ENCODE measurements around the gene XIRP2.

The XIRP2 gene, protein sequence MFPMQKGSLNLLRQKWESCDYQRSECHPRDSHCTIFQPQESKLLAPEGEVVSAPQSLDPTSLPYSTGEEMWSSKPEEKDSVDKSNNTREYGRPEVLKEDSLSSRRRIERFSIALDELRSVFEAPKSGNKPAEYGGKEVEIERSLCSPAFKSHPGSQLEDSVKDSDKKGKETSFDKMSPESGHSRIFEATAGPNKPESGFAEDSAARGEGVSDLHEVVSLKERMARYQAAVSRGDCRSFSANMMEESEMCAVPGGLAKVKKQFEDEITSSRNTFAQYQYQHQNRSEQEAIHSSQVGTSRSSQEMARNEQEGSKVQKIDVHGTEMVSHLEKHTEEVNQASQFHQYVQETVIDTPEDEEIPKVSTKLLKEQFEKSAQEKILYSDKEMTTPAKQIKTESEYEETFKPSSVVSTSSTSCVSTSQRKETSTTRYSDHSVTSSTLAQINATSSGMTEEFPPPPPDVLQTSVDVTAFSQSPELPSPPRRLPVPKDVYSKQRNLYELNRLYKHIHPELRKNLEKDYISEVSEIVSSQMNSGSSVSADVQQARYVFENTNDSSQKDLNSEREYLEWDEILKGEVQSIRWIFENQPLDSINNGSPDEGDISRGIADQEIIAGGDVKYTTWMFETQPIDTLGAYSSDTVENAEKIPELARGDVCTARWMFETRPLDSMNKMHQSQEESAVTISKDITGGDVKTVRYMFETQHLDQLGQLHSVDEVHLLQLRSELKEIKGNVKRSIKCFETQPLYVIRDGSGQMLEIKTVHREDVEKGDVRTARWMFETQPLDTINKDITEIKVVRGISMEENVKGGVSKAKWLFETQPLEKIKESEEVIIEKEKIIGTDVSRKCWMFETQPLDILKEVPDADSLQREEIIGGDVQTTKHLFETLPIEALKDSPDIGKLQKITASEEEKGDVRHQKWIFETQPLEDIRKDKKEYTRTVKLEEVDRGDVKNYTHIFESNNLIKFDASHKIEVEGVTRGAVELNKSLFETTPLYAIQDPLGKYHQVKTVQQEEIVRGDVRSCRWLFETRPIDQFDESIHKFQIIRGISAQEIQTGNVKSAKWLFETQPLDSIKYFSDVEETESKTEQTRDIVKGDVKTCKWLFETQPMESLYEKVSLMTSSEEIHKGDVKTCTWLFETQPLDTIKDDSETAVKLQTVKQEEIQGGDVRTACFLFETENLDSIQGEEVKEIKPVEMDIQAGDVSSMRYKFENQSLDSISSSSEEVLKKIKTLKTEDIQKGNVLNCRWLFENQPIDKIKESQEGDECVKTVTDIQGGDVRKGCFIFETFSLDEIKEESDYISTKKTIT (N-terminal part only)

DNA sequence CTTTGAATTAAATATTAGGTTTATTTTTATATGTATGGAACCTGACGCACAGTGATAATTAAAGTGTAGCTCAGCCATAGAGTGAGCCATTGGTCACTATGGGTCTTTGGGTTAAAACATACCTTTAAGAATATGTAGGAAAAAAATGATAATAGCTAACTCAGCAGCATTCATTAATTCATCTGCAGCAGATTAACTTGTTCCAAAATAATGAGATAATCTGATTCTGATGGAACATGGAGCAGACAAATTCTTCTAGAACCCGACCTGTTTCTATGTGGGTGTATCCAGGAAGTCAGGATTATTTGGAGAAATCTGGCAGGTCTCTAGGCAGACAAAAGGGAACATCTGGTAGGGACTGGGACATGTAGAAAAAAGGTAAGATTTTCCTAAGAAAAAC is at the start of gene XIRP2:
Gene XIRP2, plus strand, starts transcription at position 301 of the 400 bp plus-strand sequence. CDS start 15,003 bp downstream, outside the sequence.
- no peak for DNase-seq

DNA sequence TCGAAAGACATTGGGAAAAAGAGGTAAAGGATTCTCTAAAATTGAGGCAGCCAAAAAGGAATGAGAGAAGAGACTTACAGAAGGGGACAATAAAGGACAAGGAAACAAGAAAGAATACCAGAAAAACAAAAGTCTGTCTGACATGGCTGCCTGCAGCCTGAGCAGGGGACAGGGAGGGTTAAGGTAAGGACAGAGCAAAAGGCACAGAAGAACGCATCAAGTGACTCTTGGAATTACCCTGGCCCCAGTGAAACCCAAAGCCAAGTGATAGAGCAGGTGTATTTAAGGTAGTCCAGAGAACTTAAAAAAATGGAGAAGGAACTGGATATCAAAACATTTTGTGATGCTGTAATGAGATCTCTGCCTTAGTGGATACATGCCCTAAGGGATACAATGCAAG is 47.1 kb upstream of the XIRP2 start:
- no peak for DNase-seq

DNA sequence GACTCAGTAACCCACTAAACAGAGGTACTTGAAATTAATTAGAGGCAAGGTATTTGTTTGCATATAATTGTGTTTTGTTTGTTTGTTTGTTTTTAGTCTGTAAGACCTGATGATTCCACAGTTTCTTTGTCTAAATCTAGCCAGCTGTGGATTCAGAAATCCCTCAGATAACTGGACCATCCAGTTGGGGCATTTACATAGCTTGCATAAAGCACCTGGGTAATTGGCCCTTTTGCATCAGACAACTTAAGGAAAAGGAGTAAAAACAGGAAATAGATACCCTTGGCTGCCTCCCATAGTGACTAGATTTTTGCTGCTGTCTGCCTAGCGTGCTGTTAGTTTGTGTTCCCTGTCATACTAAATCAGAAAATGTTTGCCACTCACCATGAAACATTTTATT is 46.6 kb upstream of the XIRP2 start:
- no peak for DNase-seq

DNA sequence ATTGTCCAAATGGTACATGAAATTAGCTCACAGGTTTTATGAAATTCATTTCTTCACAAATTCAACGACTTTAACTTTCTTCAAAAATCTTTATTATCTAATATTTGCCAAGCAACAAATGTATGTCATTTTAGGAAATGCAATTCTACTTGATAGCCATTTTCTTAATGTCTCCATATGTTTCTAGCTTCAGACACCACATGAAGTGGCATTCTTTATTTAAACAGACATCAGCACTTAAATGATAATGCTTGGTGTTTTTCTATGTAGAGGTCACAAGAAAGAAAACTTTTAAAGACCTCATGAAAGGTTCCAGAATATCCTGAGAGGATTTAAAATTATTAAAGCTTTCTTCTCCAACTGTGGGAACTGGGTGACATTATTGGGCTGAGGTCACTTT is 44.2 kb upstream of the XIRP2 start:
- DNase-seq = no peak

DNA sequence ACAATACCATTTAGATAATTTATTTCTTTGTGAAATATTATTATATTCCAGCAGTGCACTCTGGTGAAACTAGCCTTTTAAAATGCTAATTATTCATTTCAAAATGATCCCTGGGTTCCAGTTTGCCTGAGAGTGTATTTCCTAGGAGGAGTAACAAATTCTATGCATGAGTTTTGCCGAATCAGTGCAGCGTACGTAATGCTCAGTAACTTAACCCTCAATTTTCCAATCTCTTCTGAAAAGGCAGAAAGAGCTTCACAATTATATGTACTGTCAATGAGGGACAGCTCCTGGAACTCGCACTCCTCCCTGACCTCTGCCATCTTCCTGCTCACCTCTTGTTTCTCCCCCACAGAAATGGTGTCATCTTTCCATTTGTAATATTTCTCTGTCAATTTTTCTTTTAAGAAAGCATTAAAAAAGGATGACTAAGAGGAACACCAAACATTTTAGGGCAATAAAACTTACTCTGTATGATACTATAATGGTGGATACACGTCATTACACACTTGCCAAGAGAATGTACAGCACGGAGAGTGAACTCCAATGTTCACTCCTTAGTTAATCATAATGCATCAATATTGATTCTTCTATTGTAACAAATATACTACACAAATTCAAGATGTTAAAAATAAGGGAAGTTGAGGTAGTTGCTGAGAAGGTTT is 25.7 kb upstream of the XIRP2 start:
- DNase-seq = no peak

DNA sequence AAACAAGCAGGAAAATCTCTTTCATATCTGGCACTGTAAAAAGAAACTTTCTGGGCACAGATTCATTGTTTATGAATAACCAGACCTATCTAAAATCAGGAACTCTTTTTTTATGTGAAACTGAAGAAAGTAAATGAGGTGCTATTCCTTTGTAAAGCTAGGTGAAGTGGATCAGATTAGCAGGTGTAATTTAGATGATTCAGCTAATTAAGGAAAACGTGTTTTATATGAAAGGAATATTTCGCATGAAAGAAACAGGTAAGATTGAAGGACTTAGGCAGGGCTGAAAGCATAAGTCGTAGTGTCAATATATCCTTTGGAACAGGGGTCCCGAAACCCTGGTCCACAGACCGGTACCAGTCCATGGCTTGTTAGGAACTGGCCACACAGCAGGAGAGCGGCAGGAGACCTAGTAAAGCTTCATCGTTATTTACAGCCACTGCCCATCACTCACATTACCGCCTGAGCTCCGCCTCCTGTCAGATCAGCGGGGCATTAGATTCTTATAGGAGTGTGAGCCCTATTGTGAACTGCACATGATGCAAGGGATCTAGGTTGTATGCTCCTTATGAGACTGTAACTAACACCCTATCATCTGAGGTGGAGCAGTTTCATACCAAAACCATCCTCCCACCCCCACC is 20.3 kb upstream of the XIRP2 start:
- DNase-seq = no peak

DNA sequence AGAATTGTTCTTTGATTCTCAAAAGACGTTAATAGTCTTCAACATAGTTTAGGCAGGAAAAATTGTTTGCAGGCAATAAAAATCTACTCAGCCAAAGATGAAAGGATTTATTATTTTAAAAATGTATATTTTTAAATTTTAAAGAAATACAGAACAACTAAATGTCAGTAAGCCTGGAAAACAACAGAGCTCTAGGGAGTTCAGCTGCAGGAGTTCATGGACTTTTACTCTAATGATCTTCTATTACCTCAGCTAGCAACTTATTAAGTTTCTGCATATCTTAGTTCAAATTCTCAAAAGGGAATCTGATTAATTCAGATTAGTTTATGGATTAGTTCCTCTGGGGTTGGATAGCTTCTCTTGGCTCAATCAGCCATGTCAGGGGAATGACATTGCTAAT is 17.9 kb upstream of the XIRP2 start:
- DNase-seq = no peak

DNA sequence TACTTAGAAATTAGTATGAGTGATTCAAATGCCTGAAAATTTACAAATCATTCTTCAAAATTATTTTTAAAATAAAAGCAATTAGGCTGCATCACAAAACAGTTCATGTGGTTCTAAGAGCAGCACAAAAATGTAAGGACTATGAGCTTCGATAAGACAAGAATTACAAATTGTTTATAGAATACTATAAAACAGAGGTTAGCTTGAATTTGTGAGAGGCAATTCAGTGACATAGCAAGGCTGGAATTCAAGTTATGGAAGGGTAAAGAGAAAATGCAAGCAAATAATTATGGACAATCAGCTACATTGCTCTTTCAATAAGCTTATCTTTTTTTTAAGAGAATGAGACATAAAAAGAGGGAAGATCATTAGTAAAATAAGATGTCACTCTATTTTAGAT is 7.1 kb upstream of the XIRP2 start:
- no peak for DNase-seq

DNA sequence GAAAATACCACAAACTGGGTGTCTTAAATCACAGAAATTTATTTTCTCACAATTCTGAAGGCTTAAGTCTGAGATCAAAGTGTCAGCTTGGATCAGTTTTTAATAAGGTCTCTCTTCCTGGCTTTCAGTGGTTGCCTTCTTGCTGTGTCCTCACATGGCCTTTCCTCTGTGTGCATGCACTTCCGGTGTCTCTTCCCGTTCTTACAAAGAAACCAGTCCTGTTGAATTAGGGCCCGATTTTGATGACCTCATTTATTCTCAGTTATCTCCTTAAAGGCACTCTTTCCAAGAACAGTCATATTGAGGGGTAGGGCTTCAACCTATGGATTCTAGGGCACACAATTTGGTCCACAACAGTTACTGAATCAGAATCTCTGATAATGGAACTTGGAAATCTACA is 5.4 kb upstream of the XIRP2 start:
- no peak for DNase-seq

DNA sequence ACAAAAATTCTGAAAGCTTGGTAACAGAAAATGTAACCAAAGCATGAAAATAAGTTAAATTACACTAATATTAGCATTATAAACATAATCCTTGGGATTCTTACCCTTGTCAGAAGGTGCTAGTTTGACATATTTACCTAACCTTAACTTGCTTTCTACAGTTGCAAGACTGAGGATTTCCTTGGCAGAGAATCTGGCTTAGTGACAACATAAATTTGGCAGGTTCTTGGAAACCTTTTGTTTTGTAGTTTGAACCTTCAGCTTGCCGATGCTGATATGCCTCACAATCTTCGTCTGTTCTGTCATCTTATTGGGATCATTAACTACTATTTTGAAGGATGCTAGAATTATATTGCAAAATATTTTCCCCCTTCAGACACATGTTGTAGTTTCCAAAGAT is 3.4 kb downstream of the XIRP2 start:
- DNase-seq = no peak

DNA sequence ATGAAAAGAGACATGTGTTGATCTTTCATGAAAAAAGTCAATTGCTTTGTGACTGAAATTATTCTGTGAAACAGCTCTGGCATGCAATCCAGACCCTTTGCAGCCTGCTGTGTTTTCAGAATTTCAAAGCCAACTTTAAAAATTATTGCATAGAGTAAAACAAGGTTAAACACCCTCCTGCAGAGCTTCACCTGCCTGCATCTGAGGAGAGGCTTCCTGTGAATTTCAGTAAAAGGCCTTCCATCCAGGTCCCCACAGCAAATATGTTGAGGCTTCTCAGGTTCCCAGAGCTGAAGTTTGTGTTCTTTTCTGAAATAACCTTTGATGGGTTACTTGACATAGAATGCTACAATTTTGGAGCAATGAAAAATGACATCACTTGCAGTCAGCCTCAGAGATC is 4.1 kb downstream of the XIRP2 start:
- DNase-seq = no peak

DNA sequence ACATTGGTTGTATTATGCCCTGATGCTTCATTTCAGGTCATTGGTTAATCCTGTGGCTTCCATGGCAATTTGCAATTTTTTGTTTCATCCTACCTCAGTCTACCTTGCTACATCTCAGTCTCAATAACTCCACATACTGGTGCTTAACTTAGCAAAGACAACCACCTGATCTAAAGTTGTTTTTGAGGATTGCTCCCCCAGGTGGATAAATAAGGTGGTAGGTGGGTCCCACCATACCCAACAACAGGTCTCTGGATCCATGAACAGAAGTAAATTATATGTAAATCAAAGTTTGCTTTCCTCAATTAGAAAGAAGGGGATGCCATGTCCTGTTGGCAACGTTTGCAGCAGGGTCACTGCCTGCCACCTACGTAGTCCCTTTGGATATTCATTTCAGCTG is 7.0 kb downstream of the XIRP2 start:
- DNase-seq = no peak

DNA sequence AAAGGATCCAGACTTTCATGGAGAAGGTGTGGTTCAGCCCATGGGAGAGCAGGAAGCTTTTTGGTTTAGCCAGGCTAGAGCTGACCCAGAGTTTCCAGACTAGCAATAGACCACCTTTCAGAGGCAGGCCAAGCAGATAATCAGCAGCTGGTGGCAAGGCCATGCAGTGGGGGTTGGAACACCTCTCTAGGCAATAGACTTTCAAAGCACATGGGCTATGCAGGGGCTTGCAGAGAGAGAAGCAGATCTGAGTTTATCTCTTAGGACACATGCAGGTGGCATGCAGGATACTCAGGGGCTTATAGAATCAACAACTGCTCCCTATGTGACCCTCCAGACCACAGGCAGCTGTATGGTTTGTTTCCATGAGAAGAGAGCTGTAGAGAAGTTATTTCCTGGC is 9.4 kb downstream of the XIRP2 start:
- DNase-seq = no peak

DNA sequence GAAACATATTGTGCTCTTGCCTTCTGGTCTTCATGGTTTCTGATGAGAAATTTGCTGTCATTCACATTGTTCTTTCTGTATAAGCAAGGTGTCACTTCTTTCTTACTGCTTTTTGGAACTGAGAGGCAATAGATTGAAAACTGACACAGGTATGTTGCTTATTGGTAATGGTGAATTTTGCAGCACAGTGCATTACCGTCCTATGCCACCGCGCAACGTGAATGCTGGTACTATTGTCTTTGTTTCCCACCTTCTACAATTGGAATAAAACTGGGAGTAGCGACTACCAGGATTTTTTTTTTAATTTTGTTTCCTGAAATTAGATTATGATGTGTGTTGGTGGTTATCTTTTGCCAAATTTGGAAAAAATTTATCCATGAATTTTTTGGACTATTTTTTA is 11.4 kb downstream of the XIRP2 start:
- no peak for DNase-seq

DNA sequence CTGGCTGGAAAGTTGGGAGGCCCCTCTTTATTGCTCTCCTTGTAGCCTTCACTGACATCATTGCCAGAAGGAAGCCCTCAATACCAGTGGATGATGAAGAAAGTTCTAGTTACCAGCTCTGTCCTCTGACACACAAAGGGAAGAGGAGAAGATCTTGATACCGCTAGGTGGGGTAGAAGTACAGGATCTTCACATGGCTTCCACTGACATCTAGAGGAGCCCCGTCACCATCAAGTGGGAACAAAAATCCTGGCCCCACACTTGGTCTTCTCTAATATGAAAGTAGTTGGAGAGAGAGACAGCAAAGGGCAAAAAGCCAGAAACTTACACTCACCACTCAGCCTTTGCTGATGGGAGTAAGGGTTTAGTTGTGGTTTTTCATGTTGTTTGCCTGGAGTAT is 12.4 kb downstream of the XIRP2 start:
- DNase-seq = no peak

DNA sequence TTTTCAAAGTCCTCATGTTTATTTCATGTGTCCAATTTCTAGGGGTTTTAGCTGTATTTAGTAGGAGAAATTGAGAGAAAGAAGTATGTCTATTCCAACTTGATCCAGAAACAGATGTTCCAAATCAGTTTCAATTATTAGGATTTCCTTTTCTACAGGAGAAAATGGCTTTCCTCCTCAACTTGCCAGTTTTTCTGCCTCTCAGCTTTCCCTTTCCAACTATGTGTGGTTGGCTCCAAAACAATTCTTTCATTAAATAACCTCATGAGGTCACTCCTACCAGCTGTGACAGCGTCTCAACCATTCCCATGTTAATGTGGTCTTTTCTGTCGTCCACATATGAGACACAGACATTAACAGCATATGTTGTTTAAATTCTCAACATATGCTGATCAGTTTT is 13.1 kb downstream of the XIRP2 start:
- DNase-seq = no peak

DNA sequence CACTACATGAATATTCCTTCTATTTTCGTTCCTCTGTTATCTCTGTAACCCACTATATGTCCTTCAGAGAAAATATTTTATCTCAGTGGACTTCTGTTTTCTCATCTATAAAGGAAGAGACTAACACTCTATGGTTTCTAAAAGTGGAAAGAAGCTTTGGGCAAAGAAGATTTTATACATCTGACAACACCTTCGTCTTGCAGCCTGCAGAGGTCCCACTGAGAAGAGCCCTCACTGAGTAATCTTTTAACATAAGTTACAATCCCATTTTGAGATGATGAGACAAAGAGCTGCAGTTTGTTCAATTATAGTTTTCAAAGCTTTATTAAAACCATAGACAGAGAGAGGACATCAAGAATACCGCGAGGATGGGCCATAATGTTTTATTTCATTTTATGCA is 28.7 kb downstream of the XIRP2 start:
- no peak for DNase-seq

DNA sequence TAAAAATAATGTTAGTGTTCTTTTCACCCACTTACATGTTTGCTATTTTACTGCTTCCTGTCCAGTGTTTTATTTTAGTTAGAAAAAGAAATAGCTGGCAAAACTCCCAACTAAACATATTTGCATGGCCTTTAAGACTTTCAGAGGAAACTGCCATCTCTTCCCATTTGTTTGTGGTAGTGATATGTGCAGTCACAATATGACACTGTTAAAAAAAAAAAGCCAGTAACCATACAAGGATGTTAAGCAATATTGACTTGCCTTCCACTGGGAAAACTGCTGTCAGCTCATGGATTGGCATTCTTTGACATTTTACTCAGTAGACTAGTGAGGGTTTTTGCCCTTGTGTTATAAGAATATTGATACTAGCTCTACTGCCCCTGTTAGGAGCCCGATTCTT is 29.1 kb downstream of the XIRP2 start:
- DNase-seq = no peak

DNA sequence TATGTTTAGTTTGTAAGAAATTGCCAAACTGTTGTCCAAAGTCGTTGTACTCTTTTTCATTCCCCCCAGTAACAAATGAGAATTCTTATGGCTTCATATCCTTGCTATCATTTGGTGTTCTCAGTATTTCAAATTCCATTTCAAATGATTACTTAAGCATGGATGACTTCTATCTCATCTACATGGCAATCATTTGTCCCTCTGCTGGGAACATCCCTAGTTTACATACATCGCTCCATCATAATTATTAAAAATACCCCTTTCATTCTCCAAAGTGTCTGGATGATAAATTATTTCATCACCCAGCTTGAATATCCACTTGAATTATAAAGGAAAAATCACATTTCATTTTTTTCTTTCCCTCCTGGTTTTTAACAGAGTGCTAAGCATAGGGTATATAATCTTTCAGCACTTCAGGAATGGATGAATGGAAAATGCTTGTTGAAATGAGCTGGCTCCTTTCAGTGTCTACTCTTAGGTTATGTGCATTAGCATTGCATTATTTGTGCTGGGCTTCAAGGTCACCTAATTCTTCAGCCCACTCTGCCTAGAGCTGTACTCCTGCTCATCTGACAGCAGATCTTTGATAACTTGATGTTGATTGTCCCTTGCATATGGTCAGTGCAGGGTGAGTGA is 33.1 kb downstream of the XIRP2 start:
- no peak for DNase-seq

DNA sequence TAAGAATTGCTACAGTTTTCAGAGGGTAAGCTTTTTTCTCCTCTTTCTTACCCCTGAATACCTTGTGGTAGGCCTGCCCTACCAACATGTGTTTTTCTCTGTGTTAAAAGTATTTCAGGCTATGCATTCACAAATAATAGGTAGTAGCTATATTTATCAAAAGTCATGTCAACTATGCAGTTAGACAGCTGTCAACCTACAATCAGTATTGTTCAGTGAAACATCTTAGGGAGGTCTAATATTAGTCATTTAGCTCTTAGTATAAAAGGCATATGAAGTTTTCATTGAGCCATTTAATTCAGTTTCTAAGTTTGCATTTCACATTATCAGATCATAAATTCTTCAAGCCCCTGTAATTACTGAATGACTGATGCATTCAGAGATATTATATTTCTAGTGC is 36.7 kb downstream of the XIRP2 start:
- no peak for DNase-seq

DNA sequence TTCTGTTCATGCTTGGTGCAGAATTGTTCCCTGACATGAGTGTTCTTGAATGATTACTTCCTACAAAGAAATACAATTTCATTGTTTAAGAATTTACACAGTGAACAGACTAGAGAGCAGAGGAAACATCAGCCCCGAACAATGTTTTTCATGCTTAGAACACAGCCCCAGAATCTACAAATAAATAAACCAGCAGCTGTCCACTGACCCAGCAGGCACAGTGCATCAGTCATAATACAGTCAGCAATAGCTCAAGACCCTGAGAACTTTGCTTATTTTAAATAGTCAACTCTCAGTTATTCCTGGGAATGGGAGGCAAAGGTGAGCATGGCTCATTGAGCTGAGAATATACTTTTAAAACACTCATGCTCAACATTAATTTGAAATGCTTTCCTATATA is 38.4 kb downstream of the XIRP2 start:
- DNase-seq = no peak

DNA sequence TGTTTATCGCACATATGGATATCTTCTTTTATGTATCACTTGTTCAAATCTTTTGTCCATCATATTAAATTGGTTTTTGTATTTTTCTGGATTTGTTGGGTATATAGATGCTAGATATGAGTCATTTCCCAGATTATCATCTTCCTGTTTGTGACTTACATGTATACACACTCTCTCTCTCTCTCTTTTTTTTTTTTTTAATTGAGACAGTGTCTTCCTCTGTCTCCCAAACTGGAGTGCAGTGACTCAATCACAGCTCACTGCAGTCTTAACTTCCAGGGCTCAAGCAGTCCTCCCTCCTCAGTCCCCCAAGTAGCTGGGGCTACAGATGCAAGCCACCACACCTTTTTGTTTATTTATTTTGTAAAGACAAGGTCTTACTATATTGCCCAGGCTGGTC is 43.8 kb downstream of the XIRP2 start:
- DNase-seq = no peak

All from stimulated activated naive CD4-positive, alpha-beta T cell treated with Interleukin-2 at 50 U/mL for 16 hours (primary cell).